Measurements from ENCODE around the gene PIP5K1B. TPM values are rescaled to one million over a fixed set of nuclear protein-coding genes. Genes with fewer than 3 reads are reported as not detected.

PIP5K1B gene
- total and polyA plus RNA-seq, 2 donors (not counting 3 experiments of a cell fraction or from before 2014, with no cell fraction given): 0.27 TPM; not detected in 1

- TF ChIP-seq GATA2 (IDR thresholded peaks at IDR 0.05; ENCODE audit: insufficient read depth, insufficient read length, low read depth, low read length) (no peak), POLR2AphosphoS5 (IDR thresholded peaks at IDR 0.05; ENCODE audit: insufficient read depth, low read depth, low read length) (no peak), MYC (IDR thresholded peaks at IDR 0.05; ENCODE audit: low read depth, low read length) (no peak), FOS (IDR thresholded peaks at IDR 0.05; ENCODE audit: borderline replicate concordance, insufficient read depth, low read length) (no peak)
- Histone ChIP-seq H2AFZ (ENCODE audit: low read depth, low read length) (no peak overlapping the region), H3K27me3 (ENCODE audit: control insufficient read depth in 2 of 2, insufficient read depth in 2 of 2, low read length in 2 of 2) (peaks cover 0 to 2% of the 10 kb centered on the region in 2 experiments), H3K79me2 (ENCODE audit: control insufficient read depth, insufficient read depth, low read length) (no peaks in the 10 kb centered on the region), H3K4me1 (ENCODE audit: control insufficient read depth, extremely low read depth, insufficient read depth, low read length) (no peaks in the 10 kb centered on the region), H4K20me1 (replicated peaks; ENCODE audit: control insufficient read depth, extremely low read depth, insufficient read depth, low read length) (no peaks in the 10 kb centered on the region), H3K9me1 (replicated peaks; ENCODE audit: control insufficient read depth, extremely low read depth, insufficient read depth, low read length) (no peaks in the 10 kb centered on the region), H3K9ac (replicated peaks; ENCODE audit: extremely low read depth, insufficient read depth, low read length) (no peak overlapping the region), H3K4me2 (ENCODE audit: insufficient read depth, low read length) (no peak overlapping the region), H3K27ac (ENCODE audit: insufficient read depth, low read depth, low read length) (no peak overlapping the region), H3K36me3 (ENCODE audit: control insufficient read depth in 2 of 2, extremely low read depth in 1 of 2, insufficient read depth in 2 of 2, low read length in 2 of 2) (no peaks in the 10 kb centered on the region), H3K9me3 (replicated peaks; ENCODE audit: control insufficient read depth, insufficient read depth, low read length) (no peaks in the 10 kb centered on the region), H3K4me3 (replicated peaks in 1 of 3; ENCODE audit: insufficient read depth in 1 of 3, low read depth in 1 of 3, low read length in 3 of 3) (no peak overlapping the region)
- intact Hi-C loops (cut with micrococcal nuclease): no loop called here
- no peak for FAIRE-seq
- CTCF ChIA-PET: no interaction called here
- dilution Hi-C loops (cut with MboI; ENCODE audit: extremely low pct_ligation_motif_present, low sequenced_read_pairs): no loop called here
- no TSS peak for BruUV-seq (replicated peaks)
- no peak for DNase-seq (ENCODE audit: low read depth, low spot score)
- POLR2A ChIA-PET: no interaction called here
These were observed 112.2 kb downstream of the PIP5K1B start for GRCh38 chr9:68817079-68817875.

- Histone ChIP-seq H3K4me1 (ENCODE audit: control insufficient read depth, extremely low read depth, insufficient read depth, low read length) (no peaks in the 10 kb centered on the region), H3K27me3 (ENCODE audit: control insufficient read depth in 2 of 2, insufficient read depth in 2 of 2, low read length in 2 of 2) (peaks cover 0 to 2% of the 10 kb centered on the region in 2 experiments), H2AFZ (ENCODE audit: low read depth, low read length) (no peak overlapping the region), H3K9me3 (replicated peaks; ENCODE audit: control insufficient read depth, insufficient read depth, low read length) (no peaks in the 10 kb centered on the region), H4K20me1 (replicated peaks; ENCODE audit: control insufficient read depth, extremely low read depth, insufficient read depth, low read length) (no peaks in the 10 kb centered on the region), H3K36me3 (ENCODE audit: control insufficient read depth in 2 of 2, extremely low read depth in 1 of 2, insufficient read depth in 2 of 2, low read length in 2 of 2) (no peaks in the 10 kb centered on the region), H3K79me2 (ENCODE audit: control insufficient read depth, insufficient read depth, low read length) (no peaks in the 10 kb centered on the region), H3K4me3 (replicated peaks in 1 of 3; ENCODE audit: insufficient read depth in 1 of 3, low read depth in 1 of 3, low read length in 3 of 3) (no peak overlapping the region), H3K4me2 (ENCODE audit: insufficient read depth, low read length) (no peak overlapping the region), H3K27ac (ENCODE audit: insufficient read depth, low read depth, low read length) (no peak overlapping the region), H3K9me1 (replicated peaks; ENCODE audit: control insufficient read depth, extremely low read depth, insufficient read depth, low read length) (no peaks in the 10 kb centered on the region), H3K9ac (replicated peaks; ENCODE audit: extremely low read depth, insufficient read depth, low read length) (no peak overlapping the region)
- dilution Hi-C loops (cut with MboI; ENCODE audit: extremely low pct_ligation_motif_present, low sequenced_read_pairs) (no loop called here), intact Hi-C loops (cut with micrococcal nuclease) (no loop called here)
- DNase-seq (ENCODE audit: low read depth, low spot score) (no peak), FAIRE-seq (no peak)
- CTCF ChIA-PET: no interaction called here
- TF ChIP-seq POLR2AphosphoS5 (IDR thresholded peaks at IDR 0.05; ENCODE audit: insufficient read depth, low read depth, low read length): no peak
- no TSS peak for BruUV-seq (replicated peaks)
- POLR2A ChIA-PET: no interaction called here
These were observed 114.0 kb downstream of the PIP5K1B start for GRCh38 chr9:68819065-68819464.
